Measurements from ENCODE around the gene SLC25A52. TPM values are rescaled to one million over a fixed set of nuclear protein-coding genes. Genes with fewer than 3 reads are reported as not detected.

Gene SLC25A52
- total and polyA plus RNA-seq, 9 of the 15 experiments (the other 6 are each of a cell fraction or from before 2014, with no cell fraction given): not detected

DNA sequence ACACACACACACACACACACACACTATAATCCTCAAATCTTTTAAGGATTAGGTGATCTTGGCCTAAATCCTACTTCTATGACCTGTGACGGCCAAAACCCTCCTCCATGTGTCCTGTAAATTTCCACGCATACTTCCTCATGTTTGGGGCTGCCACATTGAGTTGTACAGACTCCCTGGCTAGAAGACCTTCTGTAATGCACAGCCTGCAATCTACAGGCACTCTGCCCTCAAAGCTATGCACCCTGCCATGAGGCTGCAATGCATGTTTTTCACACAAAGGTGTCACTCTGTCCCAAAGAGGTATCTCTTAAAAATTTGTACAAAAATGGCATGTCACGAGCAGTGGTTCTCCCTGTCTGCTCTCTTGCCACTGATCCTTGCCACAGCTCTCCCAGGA lies 49.9 kb downstream of the SLC25A52 start (continued):
- TF ChIP-seq TCF15 (CRISPR knock-in tag; IDR thresholded peaks at IDR 0.05) (no peak), GTF2E2 (tag; IDR thresholded peaks at IDR 0.05) (no peak), EWSR1 (IDR thresholded peaks at IDR 0.05; ENCODE audit: borderline replicate concordance, low read depth, partially characterized antibody) (no peak), CXXC5 (CRISPR knock-in tag; IDR thresholded peaks at IDR 0.05) (no peak), KDM1A (IDR thresholded peaks at IDR 0.05) (no peak), L3MBTL2 (IDR thresholded peaks at IDR 0.05) (peak; percentile 80), ZFP30 (CRISPR knock-in tag; IDR thresholded peaks at IDR 0.05; ENCODE audit: borderline replicate concordance) (no peak), STAG1 (CRISPR knock-in tag; IDR thresholded peaks at IDR 0.05; ENCODE audit: borderline replicate concordance) (no peak), NFE2L1 (tag; IDR thresholded peaks at IDR 0.05; ENCODE audit: borderline replicate concordance, low read depth) (no peak), ZNF511 (CRISPR knock-in tag; IDR thresholded peaks at IDR 0.05) (no peak), ARID1B (IDR thresholded peaks at IDR 0.05) (no peak), STAT5B (CRISPR knock-in tag; IDR thresholded peaks at IDR 0.05) (no peak), ARHGAP35 (IDR thresholded peaks at IDR 0.05; ENCODE audit: partially characterized antibody) (no peak), SRSF9 (IDR thresholded peaks at IDR 0.05; ENCODE audit: borderline replicate concordance, low read depth, low read length) (no peak), CBX8 (IDR thresholded peaks at IDR 0.05; ENCODE audit: borderline replicate concordance, extremely low read depth, low read depth, low read length, poor library complexity, severe bottlenecking) (no peak), NR1H2 (CRISPR knock-in tag; IDR thresholded peaks at IDR 0.05) (no peak)
- TF ChIP-seq, protein P1, sequence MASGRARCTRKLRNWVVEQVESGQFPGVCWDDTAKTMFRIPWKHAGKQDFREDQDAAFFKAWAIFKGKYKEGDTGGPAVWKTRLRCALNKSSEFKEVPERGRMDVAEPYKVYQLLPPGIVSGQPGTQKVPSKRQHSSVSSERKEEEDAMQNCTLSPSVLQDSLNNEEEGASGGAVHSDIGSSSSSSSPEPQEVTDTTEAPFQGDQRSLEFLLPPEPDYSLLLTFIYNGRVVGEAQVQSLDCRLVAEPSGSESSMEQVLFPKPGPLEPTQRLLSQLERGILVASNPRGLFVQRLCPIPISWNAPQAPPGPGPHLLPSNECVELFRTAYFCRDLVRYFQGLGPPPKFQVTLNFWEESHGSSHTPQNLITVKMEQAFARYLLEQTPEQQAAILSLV (tag; IDR thresholded peaks at IDR 0.05): 0 out of 2 replicates have a peak, but pooled peaks have one; percentile 31
- TF ChIP-seq, protein P2, sequence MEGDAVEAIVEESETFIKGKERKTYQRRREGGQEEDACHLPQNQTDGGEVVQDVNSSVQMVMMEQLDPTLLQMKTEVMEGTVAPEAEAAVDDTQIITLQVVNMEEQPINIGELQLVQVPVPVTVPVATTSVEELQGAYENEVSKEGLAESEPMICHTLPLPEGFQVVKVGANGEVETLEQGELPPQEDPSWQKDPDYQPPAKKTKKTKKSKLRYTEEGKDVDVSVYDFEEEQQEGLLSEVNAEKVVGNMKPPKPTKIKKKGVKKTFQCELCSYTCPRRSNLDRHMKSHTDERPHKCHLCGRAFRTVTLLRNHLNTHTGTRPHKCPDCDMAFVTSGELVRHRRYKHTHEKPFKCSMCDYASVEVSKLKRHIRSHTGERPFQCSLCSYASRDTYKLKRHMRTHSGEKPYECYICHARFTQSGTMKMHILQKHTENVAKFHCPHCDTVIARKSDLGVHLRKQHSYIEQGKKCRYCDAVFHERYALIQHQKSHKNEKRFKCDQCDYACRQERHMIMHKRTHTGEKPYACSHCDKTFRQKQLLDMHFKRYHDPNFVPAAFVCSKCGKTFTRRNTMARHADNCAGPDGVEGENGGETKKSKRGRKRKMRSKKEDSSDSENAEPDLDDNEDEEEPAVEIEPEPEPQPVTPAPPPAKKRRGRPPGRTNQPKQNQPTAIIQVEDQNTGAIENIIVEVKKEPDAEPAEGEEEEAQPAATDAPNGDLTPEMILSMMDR (IDR thresholded peaks at IDR 0.05 in 2 of 3, conservative IDR thresholded peaks at IDR 0.05 in 1 of 3; ENCODE audit: insufficient read depth in 2 of 3, low read depth in 1 of 3, low read length in 3 of 3): peak; percentile 27 to 42 (median 36); a peak in 4 of 6 replicates

Data from K562 (cell line).